CD4-positive, alpha-beta memory T cell (primary cell): ENCODE results near the gene APLF. TPM values are rescaled to one million over a fixed set of nuclear protein-coding genes. Genes with fewer than 3 reads are reported as not detected.

Experiments used
- CTCF ChIA-PET: fragments of 350-600 bp; sonication (Branson Sonifier 250); formaldehyde crosslinking; loops from one replicate; lab custom pipeline; 2021; ENCODE audit warnings: inconsistent platforms; ENCODE audit not compliant: partially characterized antibody; lab: Charles Lee
- POLR2A ChIA-PET: fragments of 350-600 bp; sonication (Branson Sonifier 250); formaldehyde crosslinking; loops from one replicate; lab custom pipeline; 2021; ENCODE audit not compliant: partially characterized antibody; lab: Charles Lee
- DNase-seq, 5 donors: peaks; one replicate each; pipeline versions ENCODE4 v3.0.0 to v3.0.0-alpha.2; 2020 to 2022; ENCODE audit warnings: mixed read lengths in 1 of 5
- H3K27ac ChIP-seq: one replicate; pipeline ENCODE4 v1.7.0; 2013; ENCODE audit warnings: low read depth, low read length
- H3K27me3 ChIP-seq: 2 replicates; pipeline ENCODE4 v1.7.0; 2013; ENCODE audit warnings: mild to moderate bottlenecking, low read length, moderate library complexity; ENCODE audit not compliant: insufficient read depth
- H3K36me3 ChIP-seq: 2 replicates; pipeline ENCODE4 v1.7.0; 2013; ENCODE audit warnings: mild to moderate bottlenecking, low read length, moderate library complexity; ENCODE audit not compliant: insufficient read depth
- H3K4me1 ChIP-seq: 2 replicates; pipeline ENCODE4 v1.7.0; 2013; ENCODE audit warnings: mild to moderate bottlenecking, low read length, moderate library complexity; ENCODE audit not compliant: insufficient read depth
- H3K4me3 ChIP-seq, 2 donors: one replicate each; pipeline ENCODE4 v1.7.0; 2013; ENCODE audit warnings: low read length in 2 of 2, mild to moderate bottlenecking in 1 of 2
- H3K9me3 ChIP-seq, 2 donors: one replicate each; pipeline ENCODE4 v1.7.0; 2013; ENCODE audit warnings: low read length in 2 of 2, control low read depth in 1 of 2; ENCODE audit not compliant: control insufficient read depth in 1 of 2
- H3K27ac Mint-ChIP-seq, 7 donors: one replicate each; pipeline ENCODE4 v1.8.0; 2020 to 2021; ENCODE audit warnings: mixed read lengths in 7 of 7, mild to moderate bottlenecking in 6 of 7, inconsistent platforms in 3 of 7, moderate library complexity in 3 of 7
- H3K27me3 Mint-ChIP-seq, 2 donors: one replicate each; pipeline ENCODE4 v1.8.0; 2020 to 2021; ENCODE audit warnings: mixed read lengths in 2 of 2
- H3K36me3 Mint-ChIP-seq, 2 donors: one replicate each; pipeline ENCODE4 v1.8.0; 2020 to 2021; ENCODE audit warnings: mixed read lengths in 2 of 2, inconsistent platforms in 1 of 2, mild to moderate bottlenecking in 1 of 2
- H3K4me1 Mint-ChIP-seq, 4 donors: one replicate each; pipeline ENCODE4 v1.8.0; 2020 to 2021; ENCODE audit warnings: mixed read lengths in 4 of 4, mild to moderate bottlenecking in 1 of 4
- H3K4me3 Mint-ChIP-seq, 8 donors: one replicate each; pipeline ENCODE4 v1.8.0; 2020 to 2021; ENCODE audit warnings: mixed read lengths in 8 of 8, mild to moderate bottlenecking in 7 of 8, moderate library complexity in 6 of 8, inconsistent platforms in 3 of 8
- H3K9me3 Mint-ChIP-seq, 8 donors: one replicate each; pipeline ENCODE4 v1.8.0; 2020 to 2021; ENCODE audit warnings: mixed read lengths in 8 of 8, mild to moderate bottlenecking in 5 of 8, inconsistent platforms in 3 of 8, moderate library complexity in 1 of 8
- intact Hi-C: fragments of 100-400 bp; cut with micrococcal nuclease; formaldehyde crosslinking; loops from one replicate; pipeline ENCODE4 v1.15.1; 2023
- polyA plus RNA-seq, 2 donors: library from polyadenylated mRNA; unstranded; fragments of 300-500 nt; fragmentation: Illumina TruSeq; gene quantifications; one replicate each; pipeline ENCODE4 v1.2.3, GENCODE V29; 2021
- total RNA-seq, 2 experiments: library from RNA; stranded (reverse); gene quantifications; one replicate each; pipeline ENCODE4 v1.2.3, GENCODE V29; 2021

The APLF gene
- total and polyA plus RNA-seq, 4 experiments from 2014 or later: 2.9 to 9.5 (median 5.7) TPM

GRCh38 chr2:68505603-68506159 lies 38.3 kb downstream of the APLF start:
- peak overlapping the region; percentile 25 to 87 (median 74) for H3K27ac Mint-ChIP-seq
- H3K9me3 Mint-ChIP-seq: peaks cover 0 to 8% (median 0%) of the 10 kb centered on the region in 8 donors
- H3K9me3 ChIP-seq: no peaks in the 10 kb centered on the region
- H3K4me1 ChIP-seq: peaks cover 27% of the 10 kb centered on the region
- no peaks in the 10 kb centered on the region for H3K36me3 ChIP-seq
- no peaks in the 10 kb centered on the region for H3K27me3 ChIP-seq
- no peaks in the 10 kb centered on the region for H3K27me3 Mint-ChIP-seq
- ChIA-PET CTCF (interaction anchor here (0.6 to 3.8 kb wide), 13 partner anchors 8 to 801 kb away, joined by 3 to 21 read pairs (median 4); no protein-coding TSS in a partner anchor), POLR2A (interaction anchor here (0.7 to 4.3 kb wide), 14 partner anchors 10 to 262 kb away, joined by 3 to 41 read pairs (median 4); partner anchors contain the start of genes APLF, ARHGAP25 and FBXO48)
- intact Hi-C loops: no loop called here
- H3K4me1 Mint-ChIP-seq: peaks cover 17 to 27% (median 22%) of the 10 kb centered on the region in 4 donors
- peak overlapping the region in 7 of 8 donors; percentile 25 to 80 (median 67) for H3K4me3 Mint-ChIP-seq
- peaks cover 4 to 12% of the 10 kb centered on the region in 2 donors for H3K36me3 Mint-ChIP-seq
- no peak for DNase-seq
- H3K27ac ChIP-seq: no peak overlapping the region
- peak overlapping the region in 1 of 2 donors; percentile 17 for H3K4me3 ChIP-seq

GRCh38 chr2:68506170-68506569 lies 38.8 kb downstream of the APLF start:
- no peaks in the 10 kb centered on the region for H3K9me3 ChIP-seq
- Mint-ChIP-seq H3K27ac (peak overlapping the region; percentile 25 to 87 (median 74)), H3K36me3 (peaks cover 4 to 12% of the 10 kb centered on the region in 2 donors), H3K4me1 (peaks cover 17 to 27% (median 22%) of the 10 kb centered on the region in 4 donors), H3K4me3 (peak overlapping the region; percentile 4 to 80 (median 64)), H3K27me3 (no peaks in the 10 kb centered on the region), H3K9me3 (peaks cover 0 to 8% (median 0%) of the 10 kb centered on the region in 8 donors)
- peak overlapping the region in 1 of 2 donors; percentile 17 for H3K4me3 ChIP-seq
- no peak overlapping the region for H3K27ac ChIP-seq
- DNase-seq: peak in 2 of 5 donors; percentile 13 to 22
- no peaks in the 10 kb centered on the region for H3K27me3 ChIP-seq
- H3K36me3 ChIP-seq: no peaks in the 10 kb centered on the region
- H3K4me1 ChIP-seq: peaks cover 27% of the 10 kb centered on the region
- CTCF ChIA-PET: interaction anchor here (0.6 to 3.8 kb wide), 12 partner anchors 8 to 800 kb away, joined by 3 to 21 read pairs (median 5); no protein-coding TSS in a partner anchor
- intact Hi-C loops: no loop called here
- POLR2A ChIA-PET: interaction anchor here (0.7 to 4.3 kb wide), 15 partner anchors 10 to 262 kb away, joined by 3 to 41 read pairs (median 4); partner anchors contain the start of genes APLF, ARHGAP25 and FBXO48

- Histone ChIP-seq H3K27ac (no peak overlapping the region), H3K9me3 (peaks cover 0 to 3% of the 10 kb centered on the region in 2 donors), H3K36me3 (no peaks in the 10 kb centered on the region), H3K4me3 (no peak overlapping the region), H3K4me1 (peaks cover 3% of the 10 kb centered on the region), H3K27me3 (no peaks in the 10 kb centered on the region)
- ChIA-PET POLR2A (no interaction called here), CTCF (interaction anchor here (1.1 to 1.4 kb wide), 2 partner anchors 24 to 197 kb away, joined by 3 to 4 read pairs; no protein-coding TSS in a partner anchor)
- intact Hi-C loops: no loop called here
- H3K4me1 Mint-ChIP-seq: peaks cover 2 to 3% (median 2%) of the 10 kb centered on the region in 4 donors
- no peak for DNase-seq
- H3K27me3 Mint-ChIP-seq: no peaks in the 10 kb centered on the region
- H3K4me3 Mint-ChIP-seq: no peak overlapping the region
- H3K27ac Mint-ChIP-seq: no peak overlapping the region
- H3K36me3 Mint-ChIP-seq: peaks cover 4 to 24% of the 10 kb centered on the region in 2 donors
- H3K9me3 Mint-ChIP-seq: peaks cover 2 to 12% (median 6%) of the 10 kb centered on the region in 8 donors
These were observed 44.9 kb downstream of the APLF start for GRCh38 chr2:68512326-68512725.

- Histone ChIP-seq H3K36me3 (no peaks in the 10 kb centered on the region), H3K27me3 (no peaks in the 10 kb centered on the region), H3K27ac (no peak overlapping the region), H3K9me3 (peaks cover 0 to 3% of the 10 kb centered on the region in 2 donors), H3K4me1 (no peaks in the 10 kb centered on the region), H3K4me3 (no peak overlapping the region)
- Mint-ChIP-seq H3K27me3 (no peaks in the 10 kb centered on the region), H3K27ac (no peak overlapping the region), H3K9me3 (peaks cover 2 to 12% (median 6%) of the 10 kb centered on the region in 8 donors), H3K4me1 (peaks cover 0 to 1% (median under 1%) of the 10 kb centered on the region in 4 donors), H3K4me3 (no peak overlapping the region), H3K36me3 (peaks cover 4 to 21% of the 10 kb centered on the region in 2 donors)
- POLR2A ChIA-PET: no interaction called here
- intact Hi-C loops: no loop called here
- no peak for DNase-seq
- CTCF ChIA-PET: interaction anchor here (1.1 to 1.4 kb wide), 2 partner anchors 25 to 196 kb away, joined by 3 to 4 read pairs; no protein-coding TSS in a partner anchor
These were observed 45.6 kb downstream of the APLF start for GRCh38 chr2:68512966-68513365.

GRCh38 chr2:68514316-68514929 lies 47.0 kb downstream of the APLF start:
- no peak overlapping the region for H3K4me3 ChIP-seq
- no peak overlapping the region for H3K27ac ChIP-seq
- H3K36me3 ChIP-seq: no peaks in the 10 kb centered on the region
- POLR2A ChIA-PET: no interaction called here
- Mint-ChIP-seq H3K36me3 (peaks cover 0 to 14% of the 10 kb centered on the region in 2 donors), H3K4me3 (no peak overlapping the region), H3K27me3 (no peaks in the 10 kb centered on the region), H3K27ac (no peak overlapping the region), H3K4me1 (peaks cover 0 to 1% (median under 1%) of the 10 kb centered on the region in 4 donors), H3K9me3 (peaks cover 2 to 7% (median 4%) of the 10 kb centered on the region in 8 donors)
- intact Hi-C loops: no loop called here
- CTCF ChIA-PET: no interaction called here
- no peak for DNase-seq
- peaks cover 0 to 3% of the 10 kb centered on the region in 2 donors for H3K9me3 ChIP-seq
- H3K27me3 ChIP-seq: no peaks in the 10 kb centered on the region
- no peaks in the 10 kb centered on the region for H3K4me1 ChIP-seq

GRCh38 chr2:68516051-68516955 lies 48.9 kb downstream of the APLF start:
- Mint-ChIP-seq H3K9me3 (peaks cover 2 to 7% (median 4%) of the 10 kb centered on the region in 8 donors), H3K4me3 (no peak overlapping the region), H3K27me3 (no peaks in the 10 kb centered on the region), H3K4me1 (peaks cover 0 to 1% (median under 1%) of the 10 kb centered on the region in 4 donors), H3K36me3 (peaks cover 0 to 18% of the 10 kb centered on the region in 2 donors), H3K27ac (peak overlapping the region in 1 of 7 donors; percentile 70)
- intact Hi-C loops: loop anchor here (5.0 kb wide), 1 partner anchor 49 kb away; the partner anchor contains the start of genes APLF and FBXO48
- Histone ChIP-seq H3K4me3 (no peak overlapping the region), H3K27ac (no peak overlapping the region), H3K4me1 (no peaks in the 10 kb centered on the region), H3K27me3 (no peaks in the 10 kb centered on the region), H3K9me3 (peaks cover 0 to 3% of the 10 kb centered on the region in 2 donors), H3K36me3 (no peaks in the 10 kb centered on the region)
- POLR2A ChIA-PET: interaction anchor here (1.0 to 1.9 kb wide), 7 partner anchors 10 to 392 kb away, joined by 3 to 12 read pairs (median 5); partner anchors contain the start of genes APLF and FBXO48
- DNase-seq: no peak
- CTCF ChIA-PET: interaction anchor here (1.0 to 2.0 kb wide), 5 partner anchors 10 to 409 kb away, joined by 3 to 8 read pairs (median 5); no protein-coding TSS in a partner anchor
